GM10248 (cell line): ENCODE results near the gene PRR22.

Experiments used
- CTCF ChIA-PET: fragments of 300-600 bp; sonication (Branson Sonifier 250); formaldehyde crosslinking; extraction: SDS; loops from one replicate; lab custom pipeline; 2021; ENCODE audit warnings: antibody characterized with exemption; lab: Yijun Ruan, JAX
- POLR2A ChIA-PET: fragments of 350-650 bp; sonication (Branson Sonifier 250); formaldehyde crosslinking; extraction: SDS; loops from one replicate; lab custom pipeline; 2020; ENCODE audit warnings: antibody characterized with exemption; lab: Yijun Ruan, JAX
- DNase-seq: peaks from one replicate; pipeline ENCODE4 v3.0.0; 2012; ENCODE audit errors: extremely low spot score
- CTCF ChIP-seq: IDR thresholded peaks from 2 replicates; pipeline ENCODE4 v1.5.1; 2012; ENCODE audit warnings: mild to moderate bottlenecking, low read depth; ENCODE audit errors: extremely low read depth, missing control alignments, control extremely low read depth

Gene PRR22

GRCh38 chr19:5817218-5817617 lies 32.7 kb upstream of the PRR22 start:
- no peak for DNase-seq
- ChIA-PET CTCF (no interaction called here), POLR2A (no interaction called here)
- TF ChIP-seq CTCF: no peak

GRCh38 chr19:5814852-5815246 lies 30.3 kb upstream of the PRR22 start:
- TF ChIP-seq CTCF: no peak
- POLR2A ChIA-PET: no interaction called here

GRCh38 chr19:5814123-5814851 lies 29.7 kb upstream of the PRR22 start:
- DNase-seq: no peak
- POLR2A ChIA-PET: no interaction called here
- no peak for TF ChIP-seq CTCF
- CTCF ChIA-PET: interaction anchor here (1.4 to 1.6 kb wide), 2 partner anchors 10 to 21 kb away, joined by 3 to 12 read pairs; partner anchors contain the start of gene NRTN

More at GRCh38 chr19:5814852-5815246, 30.3 kb upstream of the PRR22 start:
- CTCF ChIA-PET: interaction anchor here (1.4 to 1.6 kb wide), 2 partner anchors 11 to 22 kb away, joined by 3 to 12 read pairs; partner anchors contain the start of gene NRTN
- no peak for DNase-seq

- CTCF ChIA-PET: interaction anchor here (0.7 to 1.7 kb wide), 3 partner anchors 12 to 201 kb away, joined by 3 to 4 read pairs (median 3); no protein-coding TSS in a partner anchor
- POLR2A ChIA-PET: no interaction called here
- TF ChIP-seq CTCF: no peak
- no peak for DNase-seq
Observed at GRCh38 chr19:5811117-5811516, 26.6 kb upstream of the PRR22 start.

GRCh38 chr19:5809469-5809868 lies 24.9 kb upstream of the PRR22 start:
- POLR2A ChIA-PET: no interaction called here

GRCh38 chr19:5809053-5809452 lies 24.5 kb upstream of the PRR22 start:
- ChIA-PET POLR2A (interaction anchor here (0.6 to 2.9 kb wide), 2 partner anchors 19 to 95 kb away, joined by 3 to 9 read pairs; no protein-coding TSS in a partner anchor), CTCF (interaction anchor here (1.1 to 1.5 kb wide), 2 partner anchors 14 to 69 kb away, joined by 3 to 5 read pairs; no protein-coding TSS in a partner anchor)
- TF ChIP-seq CTCF: no peak
- no peak for DNase-seq

More at GRCh38 chr19:5809469-5809868, 24.9 kb upstream of the PRR22 start:
- CTCF ChIA-PET: interaction anchor here (1.1 to 1.5 kb wide), 2 partner anchors 14 to 68 kb away, joined by 3 to 5 read pairs; no protein-coding TSS in a partner anchor
- DNase-seq: no peak
- TF ChIP-seq CTCF: no peak
